Activated CD4-positive, CD25-positive, alpha-beta regulatory T cell (primary cell): ENCODE measurements around the gene SYT5.
"Not testable (repeated sequence)": the region's sequence is repeated elsewhere in the genome, so short reads cannot be mapped to it uniquely, and the experiment has no call there.

ENCODE experiments used
- DNase-seq, 4 experiments: peaks; one replicate each; lab custom pipeline; 2025; lab: John Stamatoyannopoulos, UW

SYT5 gene

DNA sequence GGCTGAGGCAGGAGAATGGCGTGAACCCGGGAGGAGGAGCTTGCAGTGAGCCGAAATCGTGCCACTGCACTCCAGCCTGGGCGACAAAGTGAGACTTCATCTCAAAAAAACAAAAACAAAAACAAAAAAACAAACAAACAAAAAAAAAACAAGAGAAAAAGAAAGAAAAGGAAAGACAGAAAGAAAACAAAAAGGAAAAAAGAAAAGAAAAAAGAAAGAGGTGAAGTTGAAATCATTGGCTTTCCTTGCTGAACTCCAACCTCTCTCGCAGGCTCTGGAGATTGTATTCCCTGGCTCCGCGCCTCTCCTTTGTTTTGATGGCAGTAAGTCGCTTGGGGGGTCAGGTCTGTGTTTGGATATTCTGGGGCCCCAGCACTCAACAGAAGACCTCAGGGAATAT lies 7.8 kb downstream of the SYT5 start:
- not testable (repeated sequence) for DNase-seq

DNA sequence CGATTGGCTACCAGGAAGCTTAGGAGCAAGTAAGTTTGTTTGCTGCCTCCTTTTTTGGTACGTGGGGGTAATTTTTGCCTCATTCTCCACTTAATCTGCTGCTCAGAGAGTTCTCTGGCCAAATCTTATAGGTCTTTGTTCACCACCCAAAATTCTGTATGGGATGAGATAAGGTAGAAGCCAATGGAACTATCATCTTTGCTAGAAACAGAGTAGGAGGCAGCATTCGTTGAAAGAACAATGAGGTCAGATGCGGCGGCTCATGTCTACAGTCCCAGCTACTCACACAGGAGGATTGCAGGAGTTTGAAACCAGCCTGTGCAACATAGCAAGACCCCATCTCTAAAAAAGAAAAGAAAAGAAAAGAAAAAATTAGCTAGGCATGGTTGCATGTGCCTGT lies 8.6 kb downstream of the SYT5 start:
- DNase-seq, result no peak

DNA sequence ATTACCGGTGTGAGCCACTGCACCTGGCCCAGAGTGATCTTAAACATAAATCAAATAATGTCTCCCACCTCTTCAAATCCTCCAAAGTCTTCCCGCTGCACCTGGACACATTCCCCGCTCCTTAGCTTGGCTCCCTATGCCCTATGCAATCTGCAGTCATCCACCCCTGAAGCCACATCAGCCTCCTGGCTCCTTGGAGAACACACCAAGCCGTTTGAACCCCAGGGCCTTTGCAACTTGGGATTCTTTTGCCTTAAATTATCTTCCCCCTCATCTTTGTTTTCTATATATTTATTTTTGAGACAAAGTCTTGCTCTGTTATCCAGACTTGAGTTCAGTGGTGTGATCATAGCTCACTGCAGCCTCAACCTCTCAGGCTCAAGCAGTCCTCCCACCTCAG lies 11.0 kb downstream of the SYT5 start:
- no peak for DNase-seq

DNA sequence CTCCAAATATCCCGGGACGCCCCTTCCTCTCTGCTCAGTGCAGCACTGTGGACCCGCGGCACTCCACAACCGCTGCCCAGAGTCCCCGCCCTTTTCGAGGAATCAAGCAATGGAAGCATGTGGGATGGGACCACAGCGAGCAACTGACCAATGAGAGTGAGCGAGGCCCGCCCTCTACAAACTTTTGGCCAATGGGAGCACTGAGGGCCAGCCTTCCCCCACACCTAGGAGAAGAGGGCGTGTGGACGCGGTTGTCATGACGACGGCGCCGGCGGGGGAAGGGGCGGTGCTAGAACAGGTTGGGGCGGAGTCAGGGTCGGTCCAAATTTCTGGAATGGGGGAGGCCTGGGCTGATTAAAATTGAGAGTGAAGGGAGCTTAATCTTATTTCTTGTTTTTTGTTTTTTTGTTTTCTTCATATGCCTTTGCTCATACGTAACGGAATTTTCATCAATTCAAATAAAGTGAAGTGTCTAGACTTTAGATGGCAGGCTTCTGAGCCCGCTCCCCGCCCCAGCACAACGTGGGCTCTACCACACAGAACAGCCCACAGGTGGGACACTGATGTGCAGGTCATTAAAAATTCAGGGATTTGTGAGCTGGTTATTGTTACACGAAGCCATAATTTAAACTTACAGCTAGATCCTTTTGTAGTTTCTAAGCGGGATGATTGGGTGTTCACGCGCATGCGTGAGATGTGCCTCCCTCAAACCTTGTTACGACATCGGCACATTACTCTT lies 13.4 kb downstream of the SYT5 start, which contains the start of gene DNAAF3:
Gene DNAAF3, minus strand, starts transcription at position 84 of the 739 bp plus-strand sequence. CDS start 200 bp downstream, outside the sequence.
- DNase-seq, result peak in 1 of 4 experiments; percentile 38

DNA sequence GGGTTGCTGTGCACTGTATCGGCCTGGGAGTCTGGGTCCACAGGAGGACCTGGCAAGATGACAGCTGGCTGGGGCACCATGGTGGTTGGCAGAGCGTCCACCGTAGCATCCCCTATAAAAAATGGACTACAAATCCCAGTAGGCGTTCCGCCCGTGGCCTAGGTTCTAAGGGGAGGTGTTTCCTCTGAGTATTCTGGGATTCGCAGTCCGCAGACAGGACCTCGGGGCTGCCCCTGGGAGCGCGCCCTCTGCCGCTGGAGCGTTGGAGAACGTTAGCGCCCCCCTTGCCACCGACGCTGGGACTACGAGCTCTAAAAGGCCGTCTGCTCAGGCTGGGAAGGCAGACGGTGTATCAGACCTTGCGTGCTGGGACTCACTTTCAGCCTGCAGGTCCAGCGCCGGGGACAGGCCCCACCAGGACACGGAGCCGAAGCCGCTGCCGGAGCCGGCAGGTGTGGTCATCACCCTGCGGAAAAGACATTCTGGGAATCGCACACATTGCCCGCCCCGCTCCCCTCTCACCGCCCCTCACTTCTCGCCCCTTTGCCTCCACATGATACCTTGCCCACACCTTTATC lies 14.0 kb downstream of the SYT5 start:
- DNase-seq, result no peak

DNA sequence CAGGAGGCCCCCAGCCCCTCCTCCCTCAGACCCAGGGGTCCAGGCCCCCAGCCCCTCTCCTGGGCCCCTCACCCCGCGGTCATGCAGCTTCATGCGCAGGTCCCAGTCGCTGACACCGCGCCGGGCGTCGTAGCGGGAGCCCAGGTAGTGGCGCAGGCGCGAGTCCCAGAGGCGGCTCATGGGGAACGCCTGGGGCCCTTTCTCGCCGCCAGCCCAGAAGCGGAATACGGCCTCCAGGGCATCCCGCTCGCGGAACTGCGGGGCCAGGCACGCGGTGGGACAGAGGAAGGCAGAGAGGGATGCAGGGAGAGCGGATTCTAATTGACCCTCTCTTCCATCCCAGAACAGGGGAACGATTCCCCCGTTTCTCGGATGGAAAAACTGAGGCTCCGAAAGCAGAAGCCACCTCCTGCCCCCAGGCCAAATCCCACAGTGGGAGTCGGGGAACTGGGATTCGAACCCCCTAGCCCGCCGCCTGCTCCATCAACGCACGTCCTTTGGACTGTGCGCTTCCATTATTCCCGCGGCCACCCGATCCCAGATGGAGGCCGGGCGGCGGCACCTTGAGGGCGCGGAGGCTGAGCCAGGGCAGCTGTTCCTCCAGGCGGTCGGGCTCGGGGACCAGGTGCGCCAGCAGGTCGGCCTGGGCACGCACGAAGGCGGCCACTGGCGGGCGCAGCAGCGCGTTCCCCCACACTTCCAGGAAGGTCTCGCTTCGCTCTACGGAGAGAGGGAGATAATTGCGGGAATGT lies 18.3 kb downstream of the SYT5 start:
- no peak for DNase-seq

DNA sequence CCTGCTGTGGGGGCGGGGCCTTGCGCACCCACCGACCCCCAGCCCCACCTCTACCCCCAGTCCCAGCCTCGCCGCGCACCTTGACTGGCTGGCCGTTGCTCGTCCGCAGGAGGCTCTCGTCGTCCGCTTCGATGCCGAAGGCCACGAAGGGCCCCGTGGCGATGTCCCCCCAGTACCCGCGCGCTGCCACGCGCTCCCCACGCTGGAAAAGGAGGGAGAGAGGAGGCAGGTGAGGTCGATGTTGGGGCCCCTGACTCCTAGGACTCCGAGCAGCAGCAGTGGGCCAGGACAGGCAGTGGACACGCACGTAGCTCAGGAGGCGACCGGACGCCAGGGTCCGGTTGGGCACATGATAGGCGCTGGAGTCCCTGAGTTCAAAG lies 19.1 kb downstream of the SYT5 start:
- no peak for DNase-seq

DNA sequence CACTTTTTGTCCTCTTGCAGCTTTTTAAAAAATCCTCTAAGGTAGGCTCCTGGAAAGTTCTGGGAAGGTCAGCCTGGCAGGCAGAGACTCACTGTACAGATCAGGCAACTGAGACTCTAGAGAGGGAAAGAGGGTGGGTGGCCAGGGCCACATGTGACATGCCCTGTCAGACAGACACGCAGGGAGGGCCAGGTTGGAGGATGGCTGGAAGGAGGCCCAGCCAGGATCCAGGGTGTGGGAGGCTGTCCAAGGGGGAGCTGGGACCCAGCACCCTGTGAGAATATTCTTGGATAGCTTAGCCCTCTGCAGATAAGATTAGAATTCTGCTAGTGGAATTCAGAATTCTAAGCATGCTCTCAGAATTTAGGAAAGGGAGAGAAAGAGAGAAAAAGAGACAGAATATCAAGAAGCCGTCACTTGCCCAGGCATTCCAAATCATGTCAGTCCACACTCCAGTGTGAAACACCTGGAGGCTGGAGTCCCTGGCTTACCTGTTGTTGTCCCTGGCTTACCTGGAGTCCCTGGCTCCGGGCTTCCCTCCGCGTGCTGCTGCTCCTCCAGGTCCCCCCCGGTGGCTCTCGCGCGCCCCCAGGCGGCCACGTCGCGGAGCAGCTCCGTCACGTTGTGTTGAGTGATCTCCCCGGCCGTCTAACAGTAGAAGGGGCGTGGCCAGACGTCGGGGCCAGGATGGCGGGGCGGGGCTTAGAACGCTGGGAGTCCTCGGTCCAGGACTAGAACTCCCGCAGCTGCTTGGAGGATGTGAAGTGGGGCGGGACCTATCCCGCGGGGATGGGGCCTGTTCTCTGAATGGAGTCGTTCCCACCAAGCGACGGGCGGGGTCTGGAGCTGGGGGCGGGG lies 19.7 kb downstream of the SYT5 start:
- DNase-seq, result peak; percentile 56 to 71 (median 68)

DNA sequence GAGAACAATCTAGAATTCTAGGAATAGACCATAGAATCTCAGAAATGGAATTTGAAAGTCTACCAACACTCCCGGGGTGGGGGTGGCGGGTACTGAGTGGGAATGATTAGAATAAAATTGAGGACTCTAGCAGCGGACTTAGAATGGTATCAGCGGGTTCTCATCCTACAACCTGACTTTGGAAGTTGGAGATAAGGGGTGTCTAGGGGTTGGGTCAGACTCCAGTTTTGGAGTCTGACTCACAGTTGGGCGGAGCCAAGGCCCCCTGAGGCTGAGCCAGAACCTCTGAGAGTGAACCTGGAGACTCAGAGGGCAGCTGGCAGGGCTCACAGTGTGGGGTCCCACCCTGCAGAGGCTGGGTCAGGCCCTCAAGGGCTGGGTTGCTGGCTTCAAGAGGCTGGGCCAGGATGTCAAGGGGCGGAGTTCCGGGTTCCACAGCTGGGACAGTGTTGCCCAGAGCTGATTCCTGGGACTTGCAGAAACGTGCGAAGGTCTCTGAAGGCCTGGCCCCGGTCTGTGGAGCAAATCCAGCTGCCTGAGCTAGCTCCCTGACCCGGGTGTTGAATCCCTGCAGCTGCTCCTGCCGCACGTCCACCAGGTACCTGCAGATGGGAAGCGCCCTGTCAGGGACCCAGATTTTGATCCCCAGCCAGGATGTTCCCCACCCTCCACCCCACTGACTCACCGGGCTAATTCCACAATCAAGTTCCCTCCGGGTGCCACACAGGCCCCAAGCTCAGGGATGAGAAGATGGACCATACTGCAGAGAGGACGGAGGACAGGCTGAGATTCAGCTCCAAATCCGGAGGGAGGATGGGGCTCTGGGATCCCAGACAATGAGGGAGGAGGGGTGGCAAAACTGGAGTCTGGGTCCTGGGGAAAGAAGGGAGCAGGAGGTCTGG lies 21.0 kb downstream of the SYT5 start:
- no peak for DNase-seq

DNA sequence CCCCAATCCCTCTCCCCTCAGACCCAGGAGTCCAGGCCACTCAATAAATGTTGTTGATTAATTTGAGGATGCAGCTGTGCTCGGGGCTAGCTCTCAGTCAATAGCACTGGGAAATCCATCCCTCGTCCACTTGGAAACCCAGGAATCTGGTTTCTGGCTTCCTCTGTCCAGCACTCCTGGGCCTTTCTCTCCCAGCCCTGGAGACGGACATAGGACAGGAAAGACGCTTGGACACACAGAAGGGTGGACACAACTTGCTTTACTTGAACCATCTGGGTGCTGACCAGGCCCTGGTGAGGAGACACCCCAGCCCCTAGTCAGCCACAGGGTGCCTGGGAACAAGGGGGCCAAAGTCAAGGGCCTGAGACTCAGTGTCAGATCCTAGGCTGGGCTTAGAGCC lies 21.7 kb downstream of the SYT5 start:
- no peak for DNase-seq

DNA sequence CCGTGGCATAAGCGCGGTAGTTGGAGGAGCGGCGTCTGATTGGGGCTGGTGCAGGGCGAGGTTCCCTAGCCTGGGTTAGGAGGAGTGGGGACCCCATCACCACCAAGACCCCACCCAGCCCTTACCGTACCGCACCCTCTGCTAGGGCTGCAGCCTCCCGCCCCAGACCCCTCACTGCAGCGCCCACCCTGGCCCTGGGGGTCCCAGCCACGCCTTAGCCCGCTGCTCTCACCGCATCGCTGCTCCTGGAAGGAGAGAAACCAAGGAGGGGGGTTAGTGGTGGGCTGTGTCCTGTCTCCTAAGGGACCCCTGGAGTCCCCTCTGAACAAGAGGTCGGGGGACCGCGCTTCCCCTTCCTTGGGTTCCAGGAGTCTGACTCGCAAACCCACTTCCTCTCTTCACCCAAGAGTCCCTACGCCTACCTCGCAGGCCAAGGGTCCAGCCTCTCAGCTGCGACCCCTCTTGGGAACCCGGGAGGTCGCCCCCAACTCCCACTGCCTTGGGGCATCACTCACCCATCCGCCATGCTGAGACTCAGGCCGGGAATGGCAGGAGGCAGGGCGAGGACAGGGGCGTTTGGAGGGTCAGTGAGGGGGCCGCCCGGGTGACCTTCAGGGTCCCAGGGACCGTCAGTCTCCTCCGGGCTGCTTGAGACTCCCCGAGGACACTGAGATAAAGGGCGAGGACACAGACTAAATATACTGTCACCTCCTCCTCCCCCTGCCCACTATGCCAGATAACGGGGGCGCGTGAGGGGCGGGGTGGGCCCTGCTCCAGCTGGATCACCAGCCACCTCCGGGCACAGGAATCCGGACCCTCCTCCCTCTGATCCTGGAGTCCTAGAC lies 22.8 kb downstream of the SYT5 start, which contains the start of gene TNNI3:
Gene TNNI3, minus strand, starts transcription at position 669 of the 845 bp plus-strand sequence. Its CDS starts 143 bp downstream, at position 526.
- DNase-seq, result no peak

DNA sequence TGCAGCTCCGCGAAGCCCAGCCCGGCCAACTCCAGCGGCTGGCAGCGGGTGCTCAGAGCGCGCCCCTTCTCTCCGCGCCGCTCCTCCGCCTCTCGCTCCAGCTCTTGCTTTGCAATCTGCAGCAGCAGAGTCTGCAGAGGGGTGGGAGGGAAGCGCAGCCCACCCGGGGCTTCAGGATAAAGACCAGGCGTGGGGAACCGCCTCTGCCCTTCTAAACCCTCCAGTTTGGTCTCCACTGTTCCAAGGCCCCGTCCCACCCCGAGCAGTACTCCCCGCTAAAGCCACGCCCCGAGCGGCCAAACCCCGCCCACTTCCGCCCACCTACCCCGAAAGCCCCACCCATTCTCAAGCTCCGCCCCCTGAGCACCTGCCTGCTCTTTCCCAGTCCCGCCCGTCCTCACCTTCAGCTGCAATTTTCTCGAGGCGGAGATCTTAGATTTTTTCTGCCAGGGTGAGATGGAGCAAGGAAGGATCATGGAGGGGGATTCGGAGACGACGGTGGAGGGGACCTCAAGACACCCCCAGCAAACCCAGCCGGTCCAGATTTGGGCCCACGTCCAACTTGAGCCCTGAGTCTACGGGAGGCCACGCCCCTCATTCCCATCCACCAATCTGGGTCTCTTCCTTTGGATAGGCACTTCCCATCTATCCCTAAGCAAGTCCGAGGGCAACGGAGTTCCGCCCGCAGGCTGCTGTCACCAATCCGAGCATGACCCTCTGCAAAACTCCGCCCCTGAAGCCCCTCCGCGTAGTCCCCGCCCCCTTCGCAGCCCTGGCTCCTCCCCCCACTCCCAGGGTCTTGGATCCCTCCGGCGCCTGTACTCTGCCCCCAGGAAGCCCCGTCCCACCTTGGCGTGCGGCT lies 23.7 kb downstream of the SYT5 start:
- DNase-seq, result peak in 2 of 4 experiments; percentile 15 to 24

DNA sequence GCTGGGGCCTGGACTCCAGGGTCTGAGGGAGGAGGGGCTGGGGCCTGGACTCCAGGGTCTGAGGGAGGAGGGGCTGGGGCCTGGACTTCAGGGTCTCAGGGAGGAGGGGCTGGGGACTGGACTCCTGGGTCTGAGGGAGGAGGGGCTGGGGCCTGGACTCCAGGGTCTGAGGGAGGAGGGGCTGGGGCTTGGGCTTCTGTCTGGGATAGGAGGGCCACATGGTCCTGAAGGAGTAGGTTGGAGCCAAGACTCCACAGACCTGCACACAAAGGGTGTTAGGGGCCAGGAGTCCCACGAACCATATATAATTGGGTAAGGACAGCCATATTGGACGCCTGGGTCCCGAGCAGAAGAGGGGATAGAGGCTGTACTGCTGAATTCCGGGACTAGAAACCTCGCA lies 24.3 kb downstream of the SYT5 start:
- not testable (repeated sequence) for DNase-seq

DNA sequence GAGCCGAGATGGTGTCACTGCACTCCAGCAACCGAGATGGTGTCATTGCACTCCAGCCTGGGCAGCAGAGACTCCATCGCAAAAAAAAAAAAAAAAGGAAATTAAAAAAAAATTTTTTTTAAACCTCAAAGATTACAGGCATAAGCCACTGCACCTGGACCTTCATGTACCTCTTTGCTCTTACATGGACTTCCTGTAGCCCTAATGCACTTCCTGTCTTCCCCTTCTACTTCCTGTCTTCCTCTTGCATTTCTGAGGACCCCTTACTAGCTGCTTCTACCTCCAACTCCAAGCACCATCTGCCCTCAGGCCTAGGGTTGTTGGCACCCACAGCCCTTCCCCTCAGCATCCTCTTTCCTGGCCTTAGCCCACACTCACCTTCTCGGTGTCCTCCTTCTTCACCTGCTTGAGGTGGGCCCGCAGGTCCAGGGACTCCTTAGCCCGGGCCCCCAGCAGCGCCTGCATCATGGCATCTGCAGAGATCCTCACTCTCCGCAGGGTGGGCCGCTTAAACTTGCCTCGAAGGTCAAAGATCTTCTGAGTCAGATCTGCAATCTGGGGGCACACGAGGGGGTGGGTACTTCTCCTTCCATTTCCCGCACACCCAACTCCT lies 26.3 kb downstream of the SYT5 start:
- no peak for DNase-seq

DNA sequence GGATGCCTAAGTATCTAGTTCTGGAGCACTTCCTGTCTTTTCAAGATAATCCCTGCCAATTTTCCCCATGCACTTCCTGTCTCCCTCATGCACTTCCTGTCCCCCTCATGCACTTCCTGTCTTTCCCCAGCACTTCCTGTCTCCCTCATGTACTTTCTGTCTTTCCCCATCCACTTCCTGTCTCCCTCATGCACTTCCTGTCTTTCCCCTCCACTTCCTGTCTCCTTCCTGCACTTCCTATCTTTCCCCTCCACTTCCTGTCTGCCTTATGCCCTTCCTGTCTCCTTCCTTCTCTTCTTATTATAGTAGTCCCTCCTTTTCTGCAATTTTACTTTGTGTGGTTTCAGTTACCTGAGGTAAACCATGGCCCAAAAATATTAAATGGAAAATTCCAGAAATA lies 28.1 kb downstream of the SYT5 start:
- no peak for DNase-seq

DNA sequence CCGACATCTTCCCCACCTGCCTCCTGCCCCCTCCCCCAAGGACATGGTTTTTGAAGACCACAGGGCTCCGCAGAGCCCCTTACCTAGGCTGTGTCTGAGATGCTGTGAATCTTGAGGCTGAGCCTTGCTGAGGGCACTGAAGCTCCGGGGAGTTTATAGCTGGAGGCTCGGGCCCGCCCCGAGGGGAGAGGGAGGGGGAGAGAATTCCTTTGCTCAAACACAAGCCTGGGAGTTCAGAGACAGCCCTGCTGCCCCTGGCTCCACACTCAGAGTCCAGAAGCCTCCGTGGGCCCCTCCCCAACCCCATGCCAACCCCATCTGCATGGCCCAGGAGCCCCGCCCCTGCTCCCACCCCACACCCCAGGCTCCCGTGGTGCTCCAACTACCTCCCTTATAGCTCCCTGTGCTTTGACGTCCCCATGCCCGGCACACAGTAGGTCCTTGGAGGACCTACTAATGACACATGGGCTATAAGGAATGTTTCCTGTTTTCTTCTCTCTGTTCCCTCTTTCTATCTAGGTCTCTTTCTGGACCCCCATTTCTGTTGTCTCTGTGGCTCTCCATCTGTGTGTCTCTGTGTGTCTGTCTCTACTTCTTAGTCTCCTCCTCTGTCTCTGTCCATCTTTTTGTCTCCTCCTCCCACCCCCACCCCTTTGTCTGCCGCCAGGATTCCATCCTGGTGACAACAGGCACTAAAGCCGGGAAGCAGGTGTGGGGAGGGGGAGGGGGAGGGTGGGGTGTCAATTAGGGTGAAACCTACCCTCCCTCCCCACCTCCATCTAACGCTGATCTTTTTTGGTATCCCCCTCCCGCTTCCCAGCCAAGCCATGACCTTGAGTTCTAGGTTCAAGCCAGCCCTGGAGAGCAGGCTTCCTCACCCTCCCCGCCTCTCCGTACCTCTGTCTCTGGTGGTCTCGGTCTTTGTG lies 30.7 kb downstream of the SYT5 start, which contains the start of gene TNNT1:
Gene TNNT1, minus strand, starts transcription at position 129 of the 926 bp plus-strand sequence. CDS start 2,049 bp downstream, outside the sequence.
- no peak for DNase-seq

DNA sequence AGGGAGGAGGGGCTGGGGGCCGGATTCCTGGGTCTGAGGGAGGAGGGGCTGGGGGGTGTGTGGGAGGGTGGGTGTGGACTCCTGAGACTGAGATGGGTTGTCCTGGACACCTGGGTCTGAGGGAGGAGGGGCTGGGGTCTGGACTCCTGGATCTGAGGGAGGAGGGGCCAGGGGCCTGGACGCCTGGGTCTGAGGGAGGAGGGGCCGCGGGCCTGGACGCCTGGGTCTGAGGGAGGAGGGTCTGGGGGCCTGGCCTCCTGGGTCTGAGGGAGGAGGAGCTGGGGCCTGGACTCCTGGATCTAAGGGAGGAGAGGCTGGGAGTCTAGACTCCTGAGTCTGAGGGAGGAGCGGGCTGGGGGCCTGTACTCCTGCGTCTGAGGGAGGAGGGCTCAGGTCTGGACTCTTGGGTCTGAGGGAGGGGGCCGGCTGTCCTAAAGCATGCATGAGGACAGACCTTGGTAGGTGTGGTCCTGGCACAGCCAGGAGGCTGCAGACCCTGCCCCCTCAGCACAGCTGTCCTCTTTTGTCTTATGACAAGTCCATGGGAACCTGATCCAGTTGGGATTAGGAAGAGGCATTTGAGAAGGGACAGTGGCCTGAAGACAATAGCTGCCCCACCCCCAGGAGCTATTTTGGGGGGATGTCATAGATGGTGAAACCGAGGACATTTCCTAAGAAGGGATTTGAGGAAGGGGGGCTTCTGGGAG lies 32.4 kb downstream of the SYT5 start:
- no peak for DNase-seq
